ENCODE data around the gene CHL1.

DNA sequence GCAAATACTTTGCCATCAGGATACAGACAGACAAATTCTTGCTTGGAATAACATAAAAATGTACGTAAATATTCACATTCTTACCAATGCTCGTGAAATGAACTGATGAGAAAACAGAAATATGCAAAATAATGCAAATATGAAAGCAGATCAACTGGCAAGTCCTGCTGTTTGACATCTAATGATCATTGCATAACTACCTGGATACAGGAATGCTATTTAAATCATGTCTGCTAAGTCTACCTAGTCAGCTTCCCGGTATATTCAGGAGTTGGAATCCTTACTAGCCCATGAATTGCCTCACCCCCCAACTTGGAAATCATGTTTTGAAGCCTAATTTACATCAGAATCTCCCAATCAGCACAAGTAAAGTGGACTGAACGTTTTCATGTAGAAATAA is 230.6 kb downstream of the CHL1 start:
- TF ChIP-seq POLR2AphosphoS5 (IDR thresholded peaks at IDR 0.05; ENCODE audit: low read depth, low read length): no peak
- TF ChIP-seq, protein P1, sequence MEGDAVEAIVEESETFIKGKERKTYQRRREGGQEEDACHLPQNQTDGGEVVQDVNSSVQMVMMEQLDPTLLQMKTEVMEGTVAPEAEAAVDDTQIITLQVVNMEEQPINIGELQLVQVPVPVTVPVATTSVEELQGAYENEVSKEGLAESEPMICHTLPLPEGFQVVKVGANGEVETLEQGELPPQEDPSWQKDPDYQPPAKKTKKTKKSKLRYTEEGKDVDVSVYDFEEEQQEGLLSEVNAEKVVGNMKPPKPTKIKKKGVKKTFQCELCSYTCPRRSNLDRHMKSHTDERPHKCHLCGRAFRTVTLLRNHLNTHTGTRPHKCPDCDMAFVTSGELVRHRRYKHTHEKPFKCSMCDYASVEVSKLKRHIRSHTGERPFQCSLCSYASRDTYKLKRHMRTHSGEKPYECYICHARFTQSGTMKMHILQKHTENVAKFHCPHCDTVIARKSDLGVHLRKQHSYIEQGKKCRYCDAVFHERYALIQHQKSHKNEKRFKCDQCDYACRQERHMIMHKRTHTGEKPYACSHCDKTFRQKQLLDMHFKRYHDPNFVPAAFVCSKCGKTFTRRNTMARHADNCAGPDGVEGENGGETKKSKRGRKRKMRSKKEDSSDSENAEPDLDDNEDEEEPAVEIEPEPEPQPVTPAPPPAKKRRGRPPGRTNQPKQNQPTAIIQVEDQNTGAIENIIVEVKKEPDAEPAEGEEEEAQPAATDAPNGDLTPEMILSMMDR (IDR thresholded peaks at IDR 0.05; ENCODE audit: control extremely low read depth in 1 of 3, insufficient read depth in 1 of 3, low read depth in 1 of 3, low read length in 3 of 3): no peak
- no peak for TF ChIP-seq EZH2 (IDR thresholded peaks at IDR 0.05; ENCODE audit: low read depth, low read length, severe bottlenecking)
